Hepatocyte (in vitro differentiated cells): ENCODE measurements around the gene F2R. TPM values are rescaled to one million over a fixed set of nuclear protein-coding genes. Genes with fewer than 3 reads are reported as not detected.

Experiments used
- DNase-seq: peaks from one replicate; pipeline ENCODE4 v3.0.0-alpha.2; 2016; ENCODE audit warnings: low spot score
- H2AFZ ChIP-seq: fragments of 200-600 bp; sonication (generic); 2 replicates; pipeline ENCODE4 v1.6.0; 2016; ENCODE audit warnings: antibody characterized with exemption, mild to moderate bottlenecking
- H3K27ac ChIP-seq: fragments of 200-600 bp; sonication (generic); 2 replicates; pipeline ENCODE4 v1.5.1; 2016; ENCODE audit warnings: mild to moderate bottlenecking
- H3K27me3 ChIP-seq: fragments of 200-600 bp; sonication (generic); 2 replicates; pipeline ENCODE4 v1.6.1; 2016
- H3K36me3 ChIP-seq: fragments of 200-600 bp; sonication (generic); replicated peaks from 2 replicates; pipeline ENCODE4 v1.5.1; 2016; ENCODE audit warnings: low read depth; ENCODE audit not compliant: insufficient read depth
- H3K4me1 ChIP-seq: fragments of 200-600 bp; sonication (generic); 2 replicates; pipeline ENCODE4 v1.5.1; 2016; ENCODE audit warnings: mild to moderate bottlenecking, moderate library complexity; ENCODE audit not compliant: insufficient read depth
- H3K4me2 ChIP-seq: fragments of 200-600 bp; sonication (generic); 2 replicates; pipeline ENCODE4 v1.6.0; 2016
- H3K4me3 ChIP-seq: fragments of 200-600 bp; sonication (generic); 2 replicates; pipeline ENCODE4 v1.5.1; 2016; ENCODE audit warnings: mild to moderate bottlenecking
- H3K79me2 ChIP-seq: fragments of 200-600 bp; sonication (generic); 2 replicates; pipeline ENCODE4 v1.6.0; 2017; ENCODE audit warnings: mild to moderate bottlenecking
- H3K9me2 ChIP-seq: fragments of 200-600 bp; sonication (generic); replicated peaks from 2 replicates; pipeline ENCODE4 v1.6.0; 2017; ENCODE audit warnings: mild to moderate bottlenecking; ENCODE audit not compliant: insufficient read depth
- H3K9me3 ChIP-seq: fragments of 200-600 bp; sonication (generic); 2 replicates; pipeline ENCODE4 v1.5.1; 2016; ENCODE audit warnings: low read depth, mild to moderate bottlenecking
- H4K20me1 ChIP-seq: fragments of 200-600 bp; sonication (generic); 2 replicates; pipeline ENCODE4 v1.6.0; 2016; ENCODE audit warnings: mild to moderate bottlenecking; ENCODE audit not compliant: insufficient read depth, poor library complexity, severe bottlenecking
- CTCF ChIP-seq: fragments of 200-600 bp; sonication (generic); IDR thresholded peaks from 2 replicates; pipeline ENCODE4 v1.5.1; 2016; ENCODE audit warnings: antibody characterized with exemption, mild to moderate bottlenecking; ENCODE audit not compliant: poor library complexity
- EZH2 ChIP-seq: fragments of 200-600 bp; sonication (generic); IDR thresholded peaks from 2 replicates; pipeline ENCODE4 v1.6.1; 2016; ENCODE audit warnings: antibody characterized with exemption, mild to moderate bottlenecking, borderline replicate concordance
- EZH2phosphoT487 ChIP-seq: fragments of 200-600 bp; sonication (generic); IDR thresholded peaks from one replicate; pipeline ENCODE4 v1.6.1; 2018; ENCODE audit warnings: antibody characterized with exemption, mild to moderate bottlenecking, low read depth, moderate library complexity; ENCODE audit not compliant: unreplicated experiment, severe bottlenecking
- WGBS: methylation state at CpG from one replicate; pipeline ENCODE4 v1.1.6; 2016; ENCODE audit warnings: low lambda C conversion rate; ENCODE audit errors: missing lambda C conversion rate; 5-methylcytosine and 5-hydroxymethylcytosine counted together
- polyA plus RNA-seq: library from polyadenylated mRNA; unstranded; fragments of >200 nt; fragmentation: Nextera tagmentation; extraction: Ambion mirVana; gene quantifications from 2 replicates; pipeline ENCODE4 v1.2.1, GENCODE V29; 2016
- total RNA-seq: library from RNA; depleted of rRNA; stranded (reverse); fragments of >200 nt; gene quantifications from 2 replicates; pipeline ENCODE4 v1.2.3, GENCODE V29; 2014

The F2R gene
- total and polyA plus RNA-seq, 2 experiments from 2014 or later = 27.1 to 48.1 TPM

GRCh38 chr5:76688836-76689235 is 27.1 kb upstream of the F2R start:
- Histone ChIP-seq H3K4me2 (no peak overlapping the region), H2AFZ (no peak overlapping the region), H3K79me2 (no peaks in the 10 kb centered on the region), H3K9me2 (no peaks in the 10 kb centered on the region), H4K20me1 (no peaks in the 10 kb centered on the region), H3K4me1 (peaks cover 38% of the 10 kb centered on the region), H3K36me3 (no peaks in the 10 kb centered on the region), H3K27me3 (no peaks in the 10 kb centered on the region), H3K9me3 (no peaks in the 10 kb centered on the region), H3K27ac (peak overlapping the region; percentile 5), H3K4me3 (no peak overlapping the region)
- DNase-seq = peak; percentile 22
- TF ChIP-seq EZH2phosphoT487 (no peak), CTCF (no peak), EZH2 (no peak)
- WGBS = 46% methylated on average over 3 of the region's 3 CpGs

- Histone ChIP-seq H3K4me1 (peaks cover 38% of the 10 kb centered on the region), H3K4me2 (no peak overlapping the region), H2AFZ (no peak overlapping the region), H3K9me2 (no peaks in the 10 kb centered on the region), H3K9me3 (no peaks in the 10 kb centered on the region), H3K4me3 (no peak overlapping the region), H3K36me3 (no peaks in the 10 kb centered on the region), H4K20me1 (no peaks in the 10 kb centered on the region), H3K27me3 (no peaks in the 10 kb centered on the region), H3K27ac (peak overlapping the region; percentile 85), H3K79me2 (no peaks in the 10 kb centered on the region)
- TF ChIP-seq EZH2phosphoT487 = no peak
- no peak for TF ChIP-seq EZH2
- no peak for TF ChIP-seq CTCF
- 79% methylated on average over 3 of the region's 3 CpGs for WGBS
- DNase-seq = no peak
Measured at GRCh38 chr5:76689321-76690036, 26.4 kb upstream of the F2R start.

GRCh38 chr5:76690037-76690679 is 25.8 kb upstream of the F2R start:
- DNase-seq = no peak
- H3K4me1 ChIP-seq = peaks cover 38% of the 10 kb centered on the region
- no peak overlapping the region for H3K4me3 ChIP-seq
- no peaks in the 10 kb centered on the region for H4K20me1 ChIP-seq
- no peaks in the 10 kb centered on the region for H3K9me3 ChIP-seq
- peak overlapping the region; percentile 85 for H3K27ac ChIP-seq
- H3K4me2 ChIP-seq = no peak overlapping the region
- no peaks in the 10 kb centered on the region for H3K9me2 ChIP-seq
- TF ChIP-seq EZH2 (no peak), EZH2phosphoT487 (no peak), CTCF (no peak)
- H3K36me3 ChIP-seq = no peaks in the 10 kb centered on the region
- WGBS = 89% methylated on average over 3 of the region's 3 CpGs
- H3K27me3 ChIP-seq = no peaks in the 10 kb centered on the region
- H2AFZ ChIP-seq = no peak overlapping the region
- no peaks in the 10 kb centered on the region for H3K79me2 ChIP-seq
